Nephron progenitor cell (in vitro differentiated cells): ENCODE data around the gene GPC5.

Experiments
- DNase-seq: peaks from one replicate; pipeline ENCODE4 v3.0.0; 2021
- H3K27ac Mint-ChIP-seq: 2 replicates; pipeline ENCODE4 v1.8.0; 2021; ENCODE audit warnings: mild to moderate bottlenecking, moderate library complexity, mixed read lengths
- H3K27me3 Mint-ChIP-seq: 2 replicates; pipeline ENCODE4 v1.8.0; 2021; ENCODE audit warnings: mild to moderate bottlenecking, low read depth, mixed read lengths; ENCODE audit not compliant: poor library complexity
- H3K36me3 Mint-ChIP-seq: 2 replicates; pipeline ENCODE4 v1.8.0; 2021; ENCODE audit warnings: low read depth, mixed read lengths
- H3K4me1 Mint-ChIP-seq: 2 replicates; pipeline ENCODE4 v1.8.0; 2021; ENCODE audit warnings: mixed read lengths
- H3K4me3 Mint-ChIP-seq: 2 replicates; pipeline ENCODE4 v1.8.0; 2021; ENCODE audit warnings: mild to moderate bottlenecking, moderate library complexity, mixed read lengths
- H3K9me3 Mint-ChIP-seq: 2 replicates; pipeline ENCODE4 v1.8.0; 2021; ENCODE audit warnings: mild to moderate bottlenecking, moderate library complexity, mixed read lengths
- TF ChIP-seq, protein P1 (sequence below): fragments of 200-600 bp; sonication (generic); IDR thresholded peaks from 2 replicates; pipeline ENCODE4 v1.5.0; 2021; ENCODE audit warnings: antibody characterized with exemption

Gene GPC5

GRCh38 chr13:91748416-91749089 lies 350.1 kb downstream of the GPC5 start:
- TF ChIP-seq, protein P1, sequence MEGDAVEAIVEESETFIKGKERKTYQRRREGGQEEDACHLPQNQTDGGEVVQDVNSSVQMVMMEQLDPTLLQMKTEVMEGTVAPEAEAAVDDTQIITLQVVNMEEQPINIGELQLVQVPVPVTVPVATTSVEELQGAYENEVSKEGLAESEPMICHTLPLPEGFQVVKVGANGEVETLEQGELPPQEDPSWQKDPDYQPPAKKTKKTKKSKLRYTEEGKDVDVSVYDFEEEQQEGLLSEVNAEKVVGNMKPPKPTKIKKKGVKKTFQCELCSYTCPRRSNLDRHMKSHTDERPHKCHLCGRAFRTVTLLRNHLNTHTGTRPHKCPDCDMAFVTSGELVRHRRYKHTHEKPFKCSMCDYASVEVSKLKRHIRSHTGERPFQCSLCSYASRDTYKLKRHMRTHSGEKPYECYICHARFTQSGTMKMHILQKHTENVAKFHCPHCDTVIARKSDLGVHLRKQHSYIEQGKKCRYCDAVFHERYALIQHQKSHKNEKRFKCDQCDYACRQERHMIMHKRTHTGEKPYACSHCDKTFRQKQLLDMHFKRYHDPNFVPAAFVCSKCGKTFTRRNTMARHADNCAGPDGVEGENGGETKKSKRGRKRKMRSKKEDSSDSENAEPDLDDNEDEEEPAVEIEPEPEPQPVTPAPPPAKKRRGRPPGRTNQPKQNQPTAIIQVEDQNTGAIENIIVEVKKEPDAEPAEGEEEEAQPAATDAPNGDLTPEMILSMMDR, result no peak
- H3K4me1 Mint-ChIP-seq, result peaks cover 23% of the 10 kb centered on the region
- DNase-seq, result no peak
- H3K36me3 Mint-ChIP-seq, result no peaks in the 10 kb centered on the region
- H3K27me3 Mint-ChIP-seq, result peaks cover 4% of the 10 kb centered on the region
- peaks cover 3% of the 10 kb centered on the region for H3K9me3 Mint-ChIP-seq
- no peak overlapping the region for H3K27ac Mint-ChIP-seq
- no peak overlapping the region for H3K4me3 Mint-ChIP-seq

GRCh38 chr13:91758724-91759123 lies 360.3 kb downstream of the GPC5 start:
- no peaks in the 10 kb centered on the region for H3K27me3 Mint-ChIP-seq
- DNase-seq, result no peak
- H3K27ac Mint-ChIP-seq, result no peak overlapping the region
- no peaks in the 10 kb centered on the region for H3K9me3 Mint-ChIP-seq
- H3K4me1 Mint-ChIP-seq, result no peaks in the 10 kb centered on the region
- H3K36me3 Mint-ChIP-seq, result no peaks in the 10 kb centered on the region
- no peak overlapping the region for H3K4me3 Mint-ChIP-seq
- TF ChIP-seq, protein P1, result no peak

GRCh38 chr13:91762957-91763356 lies 364.5 kb downstream of the GPC5 start:
- H3K36me3 Mint-ChIP-seq, result no peaks in the 10 kb centered on the region
- no peaks in the 10 kb centered on the region for H3K27me3 Mint-ChIP-seq
- TF ChIP-seq, protein P1, result no peak
- no peak for DNase-seq
- H3K27ac Mint-ChIP-seq, result no peak overlapping the region
- H3K4me3 Mint-ChIP-seq, result no peak overlapping the region
- no peaks in the 10 kb centered on the region for H3K9me3 Mint-ChIP-seq
- H3K4me1 Mint-ChIP-seq, result no peaks in the 10 kb centered on the region

DNA sequence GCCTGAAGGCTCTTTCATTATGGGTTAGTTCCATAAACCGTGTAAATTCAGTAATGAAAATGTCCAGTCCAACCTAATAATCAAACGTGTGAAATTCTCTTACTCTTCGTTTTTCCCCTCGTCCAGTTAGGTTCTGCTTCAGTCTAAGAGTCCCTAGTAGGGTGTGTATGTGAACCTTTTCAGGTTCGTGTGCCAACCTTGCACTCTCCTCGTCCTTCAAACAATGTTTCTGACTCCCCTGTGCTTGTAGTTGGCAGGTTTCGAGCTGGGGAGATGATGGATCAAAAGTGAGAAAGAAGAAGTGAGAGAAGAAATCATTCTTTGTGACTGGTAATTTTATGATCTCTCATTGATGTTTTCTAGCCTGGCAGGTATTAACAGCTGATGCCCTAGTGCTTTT lies 366.1 kb downstream of the GPC5 start:
- no peaks in the 10 kb centered on the region for H3K27me3 Mint-ChIP-seq
- no peaks in the 10 kb centered on the region for H3K36me3 Mint-ChIP-seq
- no peaks in the 10 kb centered on the region for H3K9me3 Mint-ChIP-seq
- TF ChIP-seq, protein P1, result no peak
- H3K4me3 Mint-ChIP-seq, result no peak overlapping the region
- H3K27ac Mint-ChIP-seq, result no peak overlapping the region
- H3K4me1 Mint-ChIP-seq, result no peaks in the 10 kb centered on the region
- DNase-seq, result no peak

DNA sequence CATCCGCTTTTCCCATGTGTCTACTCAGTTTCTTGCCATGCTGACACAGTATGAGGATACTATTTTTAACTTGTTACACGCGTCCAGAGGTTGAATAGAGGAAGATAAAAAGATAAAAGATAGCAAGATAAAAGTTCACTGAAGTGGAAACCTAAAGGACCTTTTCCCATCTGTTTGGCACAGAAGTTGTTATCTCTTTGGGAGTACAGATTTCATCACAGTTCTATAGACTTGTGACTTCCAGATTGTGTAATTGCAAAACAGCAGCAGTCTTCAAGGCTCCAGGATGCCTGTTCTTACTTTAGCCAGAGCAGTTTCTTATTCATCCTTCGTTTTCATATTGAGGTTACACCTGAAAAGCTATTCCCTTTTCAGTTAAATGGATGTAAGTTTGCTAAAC lies 369.2 kb downstream of the GPC5 start:
- no peak for DNase-seq
- TF ChIP-seq, protein P1, result no peak
- H3K9me3 Mint-ChIP-seq, result no peaks in the 10 kb centered on the region
- no peaks in the 10 kb centered on the region for H3K4me1 Mint-ChIP-seq
- no peaks in the 10 kb centered on the region for H3K36me3 Mint-ChIP-seq
- H3K4me3 Mint-ChIP-seq, result no peak overlapping the region
- no peak overlapping the region for H3K27ac Mint-ChIP-seq
- no peaks in the 10 kb centered on the region for H3K27me3 Mint-ChIP-seq

- no peaks in the 10 kb centered on the region for H3K27me3 Mint-ChIP-seq
- no peaks in the 10 kb centered on the region for H3K36me3 Mint-ChIP-seq
- H3K9me3 Mint-ChIP-seq, result no peaks in the 10 kb centered on the region
- H3K27ac Mint-ChIP-seq, result no peak overlapping the region
- no peak overlapping the region for H3K4me3 Mint-ChIP-seq
- no peak for DNase-seq
- no peaks in the 10 kb centered on the region for H3K4me1 Mint-ChIP-seq
- TF ChIP-seq, protein P1, result no peak
These were observed 370.3 kb downstream of the GPC5 start for GRCh38 chr13:91768746-91769145.
